Karpas-422 (cell line): ENCODE measurements around the gene TPTE2. TPM values are rescaled to one million over a fixed set of nuclear protein-coding genes. Genes with fewer than 3 reads are reported as not detected.
"Not testable (repeated sequence)": the region's sequence is repeated elsewhere in the genome, so short reads cannot be mapped to it uniquely, and the experiment has no call there.

ENCODE experiments used
- DNase-seq: peaks from one replicate; pipeline ENCODE4 v3.0.0-alpha.2; 2015
- H2AFZ ChIP-seq: fragments of 200-600 bp; sonication (generic); 2 replicates; pipeline ENCODE4 v1.6.1; 2014; ENCODE audit warnings: antibody characterized with exemption, low read length, mixed read lengths
- H3K27ac ChIP-seq: fragments of 200-600 bp; sonication (generic); 2 replicates; pipeline ENCODE4 v1.5.1; 2014; ENCODE audit warnings: mild to moderate bottlenecking, low read length, moderate library complexity
- H3K27me3 ChIP-seq: fragments of 200-600 bp; sonication (generic); 2 replicates; pipeline ENCODE4 v1.6.1; 2014; ENCODE audit warnings: low read length, mixed read lengths
- H3K36me3 ChIP-seq: fragments of 200-600 bp; sonication (generic); 2 replicates; pipeline ENCODE4 v1.6.1; 2014; ENCODE audit warnings: low read length, mixed read lengths; ENCODE audit not compliant: insufficient read depth
- H3K4me1 ChIP-seq: fragments of 200-600 bp; sonication (generic); 2 replicates; pipeline ENCODE4 v1.6.1; 2014; ENCODE audit warnings: mild to moderate bottlenecking, low read length, mixed read lengths
- H3K4me2 ChIP-seq: fragments of 200-600 bp; sonication (generic); 2 replicates; pipeline ENCODE4 v1.6.1; 2014; ENCODE audit warnings: low read length, low read depth, mild to moderate bottlenecking; ENCODE audit not compliant: poor library complexity, severe bottlenecking
- H3K4me3 ChIP-seq: fragments of 200-600 bp; sonication (generic); 2 replicates; pipeline ENCODE4 v1.5.1; 2014; ENCODE audit warnings: mild to moderate bottlenecking, antibody characterized with exemption, low read length, mixed read lengths
- H3K79me2 ChIP-seq: fragments of 200-600 bp; sonication (generic); 2 replicates; pipeline ENCODE4 v1.6.1; 2014; ENCODE audit warnings: mild to moderate bottlenecking, low read length, mixed read lengths
- H3K9ac ChIP-seq: fragments of 200-600 bp; sonication (generic); 2 replicates; pipeline ENCODE4 v1.6.0; 2014; ENCODE audit warnings: low read length
- H3K9me2 ChIP-seq: fragments of 200-600 bp; sonication (generic), shearing (Covaris generic); replicated peaks from 2 replicates; pipeline ENCODE4 v1.6.0; 2014; ENCODE audit warnings: mild to moderate bottlenecking, low read length, moderate library complexity; ENCODE audit not compliant: insufficient read depth
- H3K9me3 ChIP-seq: fragments of 300-700, 200-600 bp; sonication (generic); 2 replicates; pipeline ENCODE4 v1.6.1; 2014; ENCODE audit warnings: low read length, mixed read lengths
- H4K20me1 ChIP-seq: fragments of 200-600 bp; sonication (generic); 2 replicates; pipeline ENCODE4 v1.6.1; 2014; ENCODE audit warnings: mild to moderate bottlenecking, antibody characterized with exemption, low read length, low read depth; ENCODE audit not compliant: insufficient read depth
- total RNA-seq: library from RNA; depleted of rRNA; stranded (reverse); fragments of >200 nt; shearing (Covaris generic); gene quantifications from 2 replicates; pipeline ENCODE4 v1.2.3, GENCODE V29; 2014; ENCODE audit warnings: low replicate concordance; rRNA removed

The TPTE2 gene
- 0.34 TPM in 1 of 2 replicates, not detected in the other for total RNA-seq

DNA sequence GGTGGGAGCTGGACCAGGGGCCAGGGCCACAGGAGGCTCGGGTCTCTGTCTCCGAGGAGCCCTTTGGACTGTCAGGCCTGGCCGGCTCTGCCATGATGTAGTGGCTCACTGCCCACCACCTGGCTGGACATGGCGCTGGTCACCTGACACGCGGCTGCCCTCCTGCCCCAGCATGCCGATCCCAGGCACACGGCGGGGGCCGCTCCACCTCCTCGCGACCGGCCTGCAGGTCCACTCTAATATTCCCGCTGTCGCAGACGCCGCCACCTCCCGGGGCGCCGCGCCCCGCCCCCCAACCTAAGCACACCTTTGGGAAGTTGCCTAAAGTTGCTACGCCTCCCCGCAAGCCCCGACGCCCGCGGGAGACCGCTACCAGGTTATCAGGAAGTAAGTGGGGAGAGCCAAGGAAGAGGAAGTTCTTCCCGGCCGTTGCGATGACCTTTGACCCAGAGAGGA is at the start of gene TPTE2:
TPTE2 (minus strand) TSS at position 406 of the 456 bp plus-strand sequence. CDS start 58,298 bp downstream, outside the sequence.
- not testable (repeated sequence) for H3K27me3 ChIP-seq, H3K4me3 ChIP-seq, H4K20me1 ChIP-seq, H3K4me2 ChIP-seq, H3K79me2 ChIP-seq, H3K4me1 ChIP-seq, H3K9ac ChIP-seq, H2AFZ ChIP-seq, DNase-seq, H3K36me3 ChIP-seq, H3K9me2 ChIP-seq, H3K9me3 ChIP-seq, H3K27ac ChIP-seq

DNA sequence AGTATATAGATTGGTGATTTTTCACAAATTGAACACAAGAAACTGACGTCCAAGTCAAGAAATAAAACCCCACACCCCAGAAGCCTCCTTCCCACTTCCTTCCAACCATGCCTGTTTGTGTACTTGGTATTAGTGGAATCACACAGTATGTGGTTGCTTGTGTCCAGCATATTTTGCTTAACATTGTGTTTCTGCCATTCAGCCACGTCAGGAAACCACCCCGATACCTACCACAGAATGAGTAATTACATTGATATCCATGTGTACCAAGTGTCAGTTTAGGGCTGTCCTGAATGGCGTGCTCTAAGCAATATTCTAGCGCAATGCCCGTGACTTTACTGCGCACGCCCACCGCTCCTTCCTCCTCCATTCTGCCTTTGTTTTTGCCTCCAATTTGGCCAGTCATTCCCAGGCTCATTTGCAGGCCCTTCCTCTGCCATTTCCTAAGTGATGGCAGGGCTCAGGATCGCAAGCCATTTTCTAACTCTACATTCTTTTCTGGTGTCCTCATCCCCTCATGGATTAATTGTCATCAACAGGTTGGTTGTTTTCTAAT is 46.3 kb upstream of the TPTE2 start:
- Histone ChIP-seq H3K79me2 (no peaks in the 10 kb centered on the region), H3K27me3 (no peaks in the 10 kb centered on the region), H3K4me2 (no peak overlapping the region), H3K9ac (no peak overlapping the region), H3K9me2 (no peaks in the 10 kb centered on the region), H3K4me3 (no peak overlapping the region), H3K36me3 (no peaks in the 10 kb centered on the region), H3K27ac (no peak overlapping the region), H3K9me3 (no peaks in the 10 kb centered on the region), H3K4me1 (no peaks in the 10 kb centered on the region), H4K20me1 (no peaks in the 10 kb centered on the region), H2AFZ (no peak overlapping the region)
- DNase-seq = no peak

DNA sequence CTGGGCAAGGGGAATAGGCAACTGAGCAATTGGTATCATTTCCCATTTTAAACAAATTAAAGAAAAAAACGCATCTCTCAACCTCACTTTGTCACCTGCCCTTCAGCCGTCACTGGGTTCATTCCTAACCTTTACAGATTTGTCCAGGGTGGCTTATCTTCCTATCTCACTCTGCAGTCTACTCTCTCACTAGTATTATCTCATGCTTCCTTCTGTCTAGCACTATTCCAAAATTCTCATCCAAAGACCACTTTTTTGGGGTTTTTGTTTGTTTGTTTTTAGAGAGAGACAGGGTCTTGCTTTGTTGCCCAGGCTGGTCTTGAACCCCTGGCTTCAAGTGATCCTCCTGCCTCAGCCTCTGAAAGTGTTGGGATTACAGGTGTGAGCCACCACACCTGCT is 45.4 kb upstream of the TPTE2 start:
- H3K9ac ChIP-seq = no peak overlapping the region
- H3K4me1 ChIP-seq = no peaks in the 10 kb centered on the region
- no peaks in the 10 kb centered on the region for H4K20me1 ChIP-seq
- no peak overlapping the region for H3K4me3 ChIP-seq
- no peaks in the 10 kb centered on the region for H3K36me3 ChIP-seq
- no peaks in the 10 kb centered on the region for H3K9me3 ChIP-seq
- H2AFZ ChIP-seq = no peak overlapping the region
- no peaks in the 10 kb centered on the region for H3K79me2 ChIP-seq
- no peaks in the 10 kb centered on the region for H3K27me3 ChIP-seq
- H3K27ac ChIP-seq = no peak overlapping the region
- DNase-seq = no peak
- H3K4me2 ChIP-seq = no peak overlapping the region
- H3K9me2 ChIP-seq = no peaks in the 10 kb centered on the region

DNA sequence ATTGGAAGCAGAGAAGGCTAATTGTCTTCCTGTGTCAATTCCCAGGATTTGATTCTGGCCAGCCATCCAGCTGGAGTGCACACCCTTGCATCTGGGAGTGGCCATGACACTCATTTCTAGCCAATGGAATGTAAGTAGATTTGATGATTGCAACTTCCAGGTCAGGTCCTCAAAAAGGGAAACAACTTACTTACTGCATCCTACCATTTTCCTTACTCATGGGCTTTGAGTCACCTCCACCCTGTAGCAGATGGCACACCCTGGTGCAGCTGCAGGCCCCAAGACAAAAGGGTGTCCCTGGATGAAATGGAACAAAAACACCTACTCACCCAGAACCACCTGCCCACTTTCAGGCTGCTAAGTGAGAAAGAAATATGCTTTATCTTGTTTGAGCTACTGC is 44.8 kb upstream of the TPTE2 start:
- Histone ChIP-seq H3K27me3 (no peaks in the 10 kb centered on the region), H2AFZ (no peak overlapping the region), H3K9me3 (no peaks in the 10 kb centered on the region), H3K4me3 (no peak overlapping the region), H3K9me2 (no peaks in the 10 kb centered on the region), H3K4me2 (no peak overlapping the region), H3K9ac (no peak overlapping the region), H3K36me3 (no peaks in the 10 kb centered on the region), H4K20me1 (no peaks in the 10 kb centered on the region), H3K4me1 (no peaks in the 10 kb centered on the region), H3K79me2 (no peaks in the 10 kb centered on the region), H3K27ac (no peak overlapping the region)
- no peak for DNase-seq

DNA sequence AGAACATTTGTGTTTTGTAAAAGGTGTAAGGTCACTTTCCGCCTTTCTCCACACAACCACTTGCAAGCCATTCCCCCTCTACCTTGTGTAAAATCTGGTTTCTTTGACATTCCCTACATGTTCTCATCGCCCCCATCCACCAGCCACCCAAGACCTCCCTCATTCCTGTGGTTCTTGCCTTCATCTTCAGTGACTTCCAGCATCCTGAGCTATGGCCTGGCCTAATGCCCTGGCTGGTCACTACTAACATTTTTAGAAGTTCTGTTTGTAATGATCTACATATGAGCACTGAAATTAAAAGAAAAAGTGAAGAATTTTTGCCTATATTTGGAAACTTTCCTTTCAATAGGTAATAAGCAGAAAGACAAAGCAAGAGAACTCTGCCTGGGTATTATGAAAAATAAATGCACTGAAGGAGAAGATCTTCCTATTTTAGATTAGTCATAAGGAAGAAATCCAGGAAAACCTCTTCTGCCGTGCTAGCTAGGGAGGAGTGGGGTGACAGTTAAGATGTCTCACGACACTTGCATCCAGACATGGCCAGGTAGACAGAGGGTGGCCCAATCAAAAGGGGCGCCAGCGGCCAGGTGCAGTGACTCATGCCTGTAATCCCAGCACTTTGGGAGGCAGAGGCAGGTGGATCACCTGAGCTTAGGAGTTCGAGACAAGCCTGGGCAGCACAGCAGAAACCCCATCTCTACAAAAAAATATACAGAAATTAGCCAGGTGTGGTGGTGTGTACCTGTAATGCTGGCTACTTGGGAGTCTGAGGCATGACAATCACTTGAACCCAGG is 44.0 kb upstream of the TPTE2 start:
- H3K36me3 ChIP-seq = no peaks in the 10 kb centered on the region
- no peak overlapping the region for H3K9ac ChIP-seq
- no peaks in the 10 kb centered on the region for H3K9me2 ChIP-seq
- no peaks in the 10 kb centered on the region for H3K79me2 ChIP-seq
- H3K4me3 ChIP-seq = no peak overlapping the region
- no peaks in the 10 kb centered on the region for H3K4me1 ChIP-seq
- no peaks in the 10 kb centered on the region for H4K20me1 ChIP-seq
- no peak overlapping the region for H3K4me2 ChIP-seq
- no peak overlapping the region for H2AFZ ChIP-seq
- no peaks in the 10 kb centered on the region for H3K9me3 ChIP-seq
- no peaks in the 10 kb centered on the region for H3K27me3 ChIP-seq
- H3K27ac ChIP-seq = no peak overlapping the region
- DNase-seq = no peak

DNA sequence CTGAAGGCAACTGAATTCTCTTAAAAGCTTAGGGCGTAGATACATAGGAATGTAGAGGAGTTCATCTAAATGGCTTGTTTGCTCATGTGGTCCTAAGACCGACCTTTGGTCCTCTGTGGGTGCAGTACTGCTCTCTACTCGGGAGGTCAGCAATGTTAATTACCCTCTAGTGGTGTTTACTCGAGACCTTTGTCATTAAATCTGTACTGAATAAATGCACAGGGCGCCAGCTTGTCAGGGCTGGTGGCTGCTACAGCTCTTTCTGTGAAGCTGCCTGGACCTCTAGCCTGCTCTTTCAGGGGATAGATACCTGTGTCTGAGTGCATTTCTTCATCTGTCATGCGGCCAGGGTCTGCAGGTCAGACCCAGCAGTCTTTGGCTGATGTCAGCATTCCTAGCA is 43.0 kb upstream of the TPTE2 start:
- no peaks in the 10 kb centered on the region for H3K79me2 ChIP-seq
- H3K4me1 ChIP-seq = no peaks in the 10 kb centered on the region
- no peaks in the 10 kb centered on the region for H3K27me3 ChIP-seq
- no peak overlapping the region for H3K4me2 ChIP-seq
- no peak overlapping the region for H3K27ac ChIP-seq
- H2AFZ ChIP-seq = no peak overlapping the region
- no peak for DNase-seq
- H3K9ac ChIP-seq = no peak overlapping the region
- H4K20me1 ChIP-seq = no peaks in the 10 kb centered on the region
- no peaks in the 10 kb centered on the region for H3K9me3 ChIP-seq
- no peak overlapping the region for H3K4me3 ChIP-seq
- H3K9me2 ChIP-seq = no peaks in the 10 kb centered on the region
- no peaks in the 10 kb centered on the region for H3K36me3 ChIP-seq

DNA sequence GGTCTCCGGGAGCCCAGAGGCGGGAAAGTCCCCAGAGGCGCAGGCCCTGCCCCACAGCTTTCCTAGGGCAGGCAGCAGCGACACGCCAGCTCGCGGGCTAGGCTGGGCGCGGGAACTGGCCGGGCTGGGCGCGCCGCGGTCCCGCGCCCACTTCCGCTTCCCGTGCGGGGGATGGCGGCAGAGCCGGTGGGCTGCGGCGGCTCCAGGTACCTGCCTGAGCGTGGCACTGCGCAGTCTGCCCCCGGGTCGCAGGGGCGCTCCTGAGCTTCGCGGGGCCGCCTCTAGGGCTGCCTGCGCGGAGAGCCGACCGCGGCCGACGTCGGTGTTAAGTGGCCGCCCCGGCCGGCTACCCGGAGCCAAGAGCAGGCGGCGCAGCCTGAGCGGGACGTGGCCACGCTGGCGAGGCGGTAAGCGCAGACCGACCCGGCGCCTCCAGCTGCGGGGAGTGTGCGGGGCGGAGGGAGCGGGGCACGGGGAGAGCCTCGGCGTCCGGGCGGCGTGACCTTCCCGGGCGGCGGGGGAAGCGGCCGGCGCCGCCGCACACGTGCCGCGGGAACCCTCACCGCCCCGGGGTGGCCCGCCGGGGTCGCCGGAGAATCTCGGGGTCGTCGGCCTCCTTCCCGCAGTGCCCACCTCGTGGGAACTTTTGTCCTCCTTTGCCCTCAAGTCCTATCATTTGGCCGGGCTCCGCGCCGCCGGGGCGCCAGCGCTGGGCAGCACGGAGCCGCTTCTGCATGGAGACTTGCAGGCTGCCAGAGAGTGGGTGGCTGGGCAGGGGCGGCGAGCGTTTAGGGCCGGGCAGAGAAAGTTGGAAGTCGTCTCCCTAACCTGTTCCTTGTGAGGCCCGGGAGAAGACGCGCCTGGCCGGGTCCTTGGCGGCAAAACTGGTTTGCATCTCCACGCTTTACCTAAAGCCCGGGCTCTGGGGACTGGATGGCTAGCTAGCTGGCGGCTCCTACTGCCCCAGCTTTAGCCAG is 40.7 kb upstream of the TPTE2 start:
- Histone ChIP-seq H3K9ac (no peak overlapping the region), H3K4me3 (no peak overlapping the region), H2AFZ (no peak overlapping the region), H3K4me1 (no peaks in the 10 kb centered on the region), H3K36me3 (no peaks in the 10 kb centered on the region), H3K79me2 (no peaks in the 10 kb centered on the region), H3K9me2 (no peaks in the 10 kb centered on the region), H3K27me3 (no peaks in the 10 kb centered on the region), H4K20me1 (no peaks in the 10 kb centered on the region), H3K27ac (no peak overlapping the region), H3K9me3 (no peaks in the 10 kb centered on the region), H3K4me2 (no peak overlapping the region)
- no peak for DNase-seq

DNA sequence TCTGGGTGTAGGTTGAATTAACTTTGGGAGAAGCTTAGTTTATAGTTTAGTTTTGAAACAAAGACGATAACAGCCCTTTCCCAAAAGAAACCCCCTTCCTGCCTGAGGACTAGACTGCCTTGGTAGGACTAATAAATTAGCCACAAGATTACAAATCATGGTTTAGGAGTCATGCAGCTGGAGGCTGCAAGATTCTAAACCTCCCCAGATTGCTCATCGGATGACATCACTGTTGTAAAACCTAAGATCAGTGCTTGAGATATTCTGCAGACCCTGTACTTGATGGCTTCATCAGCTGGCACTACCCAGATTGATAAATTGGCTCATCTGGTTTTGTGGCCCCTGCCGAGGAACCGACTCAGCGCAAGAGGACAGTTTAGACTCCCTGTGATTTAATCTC is 36.2 kb upstream of the TPTE2 start:
- Histone ChIP-seq H3K27me3 (no peaks in the 10 kb centered on the region), H3K79me2 (no peaks in the 10 kb centered on the region), H3K4me2 (no peak overlapping the region), H3K27ac (no peak overlapping the region), H4K20me1 (no peaks in the 10 kb centered on the region), H3K4me3 (no peak overlapping the region), H3K9me2 (no peaks in the 10 kb centered on the region), H3K9ac (no peak overlapping the region), H3K36me3 (no peaks in the 10 kb centered on the region), H2AFZ (no peak overlapping the region), H3K4me1 (no peaks in the 10 kb centered on the region), H3K9me3 (no peaks in the 10 kb centered on the region)
- DNase-seq = no peak
